Purkinje cell (primary cell): ENCODE results near the gene TNPO3. TPM values are rescaled to one million over a fixed set of nuclear protein-coding genes. Genes with fewer than 3 reads are reported as not detected.

Source experiments
- polyA plus RNA-seq: library from polyadenylated mRNA; unstranded; fragments of >200 nt; fragmentation: Nextera tagmentation; gene quantifications from 2 replicates; pipeline ENCODE4 v1.2.1, GENCODE V29; 2014

TNPO3 gene
- polyA plus RNA-seq = 19.0 and 19.5 TPM in 2 replicates

DNA sequence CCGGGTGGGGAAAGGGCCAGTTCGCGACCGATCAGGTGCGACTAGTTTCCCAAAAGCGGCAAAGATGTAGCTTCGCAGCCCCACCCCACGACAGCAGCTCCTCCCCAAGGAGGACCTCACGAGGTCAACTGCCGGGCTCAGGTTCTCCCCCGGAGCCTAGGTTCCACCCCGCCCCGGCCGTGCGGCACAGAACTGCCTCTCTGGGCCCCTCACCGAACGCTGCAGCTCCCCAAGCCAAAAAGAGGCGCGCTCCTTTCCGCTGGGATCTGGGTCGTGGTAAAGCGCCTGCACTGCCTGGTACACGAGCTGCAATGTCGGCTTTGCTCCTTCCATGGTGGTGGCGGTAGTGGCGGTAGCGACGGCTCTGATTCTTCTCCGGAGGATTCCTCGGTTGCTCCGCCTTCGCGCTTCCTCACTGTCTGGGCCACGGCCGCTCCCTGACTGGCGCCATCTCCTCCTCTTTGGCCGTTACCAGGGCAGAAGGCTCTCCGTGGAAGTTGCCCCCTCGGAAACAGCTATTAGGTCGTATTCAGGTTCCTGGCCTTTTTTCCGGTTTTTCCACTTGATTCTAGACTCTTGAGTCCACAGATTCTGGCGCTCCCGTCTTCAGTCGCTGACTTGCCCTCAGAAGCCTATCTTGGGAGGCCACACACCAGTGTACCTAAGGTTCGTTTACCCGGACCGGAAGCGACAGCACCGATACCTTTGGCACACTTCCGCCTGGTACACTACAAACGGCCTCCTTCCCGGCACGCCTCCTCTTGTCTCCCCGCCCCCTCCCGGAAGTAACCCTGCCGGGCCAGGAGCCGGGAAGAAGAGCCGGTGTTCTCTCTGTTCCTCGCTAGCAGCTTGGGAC lies at the start of gene TNPO3:
TNPO3 (minus strand) TSS at position 674 of the 856 bp plus-strand sequence; CDS start at position 333, 341 bp downstream.

DNA sequence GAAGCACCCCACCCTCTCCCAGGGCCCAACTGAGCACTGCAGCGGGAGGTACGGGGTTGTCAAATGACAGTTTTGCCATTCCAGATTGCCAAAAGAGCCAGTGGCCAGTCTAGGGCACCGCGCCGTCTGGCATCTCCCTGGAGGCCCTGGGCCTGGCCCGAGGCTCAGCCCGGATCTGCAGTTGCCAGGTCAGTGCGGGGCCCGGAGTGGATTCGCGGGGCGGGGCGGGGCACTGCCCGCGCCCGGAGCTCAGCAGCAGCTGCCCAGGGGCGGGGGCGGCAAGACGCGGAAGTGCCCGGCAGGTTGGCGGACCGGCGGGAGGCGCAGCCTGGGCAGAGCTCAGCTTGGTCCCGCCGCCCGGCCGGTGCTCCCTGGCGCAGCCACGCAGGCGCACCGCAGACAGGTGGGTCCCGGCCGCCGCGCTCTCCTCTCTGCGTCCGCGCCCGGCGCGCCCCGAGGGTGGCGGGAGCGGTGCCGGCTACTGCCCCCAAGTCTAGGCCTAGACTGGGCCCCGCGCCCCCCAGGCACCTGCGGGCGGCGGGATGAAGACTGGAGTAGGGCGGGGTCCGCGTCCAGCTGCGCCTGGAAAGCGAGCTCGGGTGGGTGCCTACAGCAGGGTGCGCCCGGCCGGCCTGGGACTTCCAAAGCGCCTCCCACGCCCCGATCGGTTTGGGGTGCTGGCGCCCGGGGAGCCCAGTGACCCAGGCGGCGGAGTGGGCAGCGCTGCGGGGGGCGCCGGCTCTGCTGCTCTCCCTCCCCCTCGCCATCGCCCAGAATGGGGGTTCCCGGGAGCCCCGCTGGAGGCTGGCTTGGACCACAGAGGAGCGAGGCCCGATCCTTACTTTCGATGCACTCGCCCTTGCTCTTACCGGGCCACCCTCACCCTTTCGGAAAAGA lies 117.0 kb downstream of the TNPO3 start, which contains the start of gene IRF5:
IRF5 (plus strand) TSS at position 281 of the 897 bp plus-strand sequence. CDS start 4,155 bp downstream, outside the sequence.

DNA sequence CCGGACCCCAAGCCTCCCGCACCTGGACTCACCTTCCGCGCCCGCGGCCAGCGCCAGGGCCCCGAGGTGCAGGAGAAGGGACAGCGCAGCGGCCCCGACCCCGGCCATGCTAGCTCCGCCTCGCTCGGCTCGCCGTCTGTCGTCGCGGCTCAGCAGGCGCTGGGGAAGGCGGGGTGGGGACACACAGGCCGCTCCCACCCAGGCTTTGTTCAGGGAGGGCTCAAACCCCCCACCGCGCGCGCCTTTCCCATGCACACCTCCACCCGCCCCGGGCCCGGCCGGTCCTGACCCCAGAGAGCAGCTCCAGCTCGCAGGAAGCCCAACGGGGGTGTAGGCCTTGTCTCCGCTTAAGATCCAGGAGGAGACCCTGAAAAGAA lies 144.4 kb downstream of the TNPO3 start, which contains the start of gene KCP:
KCP (minus strand) TSS at position 141 of the 377 bp plus-strand sequence; CDS start at position 108, 33 bp downstream.

Other genes starting within 250 kb of the TNPO3 start
- gene FLNC, start 224.7 kb downstream of the TNPO3 start, polyA plus RNA-seq = not detected in 2 replicates
- gene ATP6V1F, start 192.3 kb downstream of the TNPO3 start, polyA plus RNA-seq = 865 and 1,189 TPM in 2 replicates
- gene KCP, start 144.4 kb downstream of the TNPO3 start, polyA plus RNA-seq = 0.13 and 0.17 TPM in 2 replicates
- not detected in 2 replicates for gene IRF5, start 117.2 kb downstream of the TNPO3 start, polyA plus RNA-seq
- gene TSPAN33, start 89.6 kb upstream of the TNPO3 start, polyA plus RNA-seq = 0.92 and 3.7 TPM in 2 replicates
- gene SMO, start 133.5 kb upstream of the TNPO3 start, polyA plus RNA-seq = 1.0 and 2.7 TPM in 2 replicates
- 21.0 and 21.2 TPM in 2 replicates for gene AHCYL2, start 169.9 kb upstream of the TNPO3 start, polyA plus RNA-seq